Central memory CD8-positive, alpha-beta T cell (primary cell): Measurements from ENCODE around the gene WHRN.

Experiments
- ATAC-seq: fragments of 150-1000 bp; cut with Tn5 transposase; replicated peaks from 2 replicates; pipeline ENCODE4 v1.10.0; 2022; ENCODE audit warnings: mild to moderate bottlenecking, moderate FRiP score, moderate number of reproducible peaks; ENCODE audit not compliant: poor library complexity, severe bottlenecking; ENCODE audit errors: extremely low read depth
- DNase-seq, 2 donors: peaks; one replicate each; pipeline ENCODE4 v3.0.0; 2021; ENCODE audit warnings: low spot score in 2 of 2
- H3K27ac Mint-ChIP-seq: one replicate; pipeline ENCODE4 v1.8.0; 2022; ENCODE audit warnings: low read depth, mild to moderate bottlenecking, moderate library complexity, mixed read lengths
- H3K27me3 Mint-ChIP-seq: one replicate; pipeline ENCODE4 v1.8.0; 2022; ENCODE audit warnings: mixed read lengths
- H3K36me3 Mint-ChIP-seq: one replicate; pipeline ENCODE4 v1.8.0; 2022; ENCODE audit warnings: mild to moderate bottlenecking, moderate library complexity, mixed read lengths; ENCODE audit not compliant: insufficient read depth
- H3K4me1 Mint-ChIP-seq: one replicate; pipeline ENCODE4 v1.8.0; 2022; ENCODE audit warnings: mixed read lengths
- H3K4me3 Mint-ChIP-seq: one replicate; pipeline ENCODE4 v1.8.0; 2022; ENCODE audit warnings: mild to moderate bottlenecking, moderate library complexity, mixed read lengths
- H3K9me3 Mint-ChIP-seq: one replicate; pipeline ENCODE4 v1.8.0; 2022; ENCODE audit warnings: mixed read lengths

Gene WHRN

GRCh38 chr9:114507726-114508125 lies 2.5 kb upstream of the WHRN start:
- H3K27ac Mint-ChIP-seq, result no peak overlapping the region
- H3K36me3 Mint-ChIP-seq, result peaks cover 7% of the 10 kb centered on the region
- no peaks in the 10 kb centered on the region for H3K9me3 Mint-ChIP-seq
- DNase-seq (no peak), ATAC-seq (no peak)
- H3K4me3 Mint-ChIP-seq, result no peak overlapping the region
- peaks cover 18% of the 10 kb centered on the region for H3K4me1 Mint-ChIP-seq
- H3K27me3 Mint-ChIP-seq, result peaks cover 46% of the 10 kb centered on the region

- DNase-seq, result no peak
- H3K4me1 Mint-ChIP-seq, result peaks cover 33% of the 10 kb centered on the region
- H3K27me3 Mint-ChIP-seq, result peaks cover 31% of the 10 kb centered on the region
- H3K27ac Mint-ChIP-seq, result peak overlapping the region; percentile 93
- no peak for ATAC-seq
- no peaks in the 10 kb centered on the region for H3K9me3 Mint-ChIP-seq
- peak overlapping the region; percentile 80 for H3K4me3 Mint-ChIP-seq
- peaks cover 10% of the 10 kb centered on the region for H3K36me3 Mint-ChIP-seq
Measured at GRCh38 chr9:114506082-114506390, 763 bp upstream of the WHRN start.

GRCh38 chr9:114504341-114505186 lies 709 bp downstream of the WHRN start:
- Mint-ChIP-seq H3K9me3 (no peaks in the 10 kb centered on the region), H3K36me3 (peaks cover 10% of the 10 kb centered on the region), H3K4me3 (peak overlapping the region; percentile 80), H3K27ac (peak overlapping the region; percentile 93), H3K4me1 (peaks cover 37% of the 10 kb centered on the region), H3K27me3 (peaks cover 21% of the 10 kb centered on the region)
- DNase-seq, result peak; percentile 29 to 32
- peak; percentile 16 for ATAC-seq

- DNase-seq (no peak), ATAC-seq (peak; percentile 29)
- Mint-ChIP-seq H3K4me1 (peaks cover 37% of the 10 kb centered on the region), H3K27me3 (peaks cover 13% of the 10 kb centered on the region), H3K9me3 (no peaks in the 10 kb centered on the region), H3K36me3 (peaks cover 10% of the 10 kb centered on the region), H3K27ac (peak overlapping the region; percentile 93), H3K4me3 (peak overlapping the region; percentile 80)
Measured at GRCh38 chr9:114503522-114504340, 1.5 kb downstream of the WHRN start.

- H3K4me3 Mint-ChIP-seq, result peak overlapping the region; percentile 80
- peaks cover 10% of the 10 kb centered on the region for H3K36me3 Mint-ChIP-seq
- ATAC-seq, result no peak
- no peak for DNase-seq
- no peaks in the 10 kb centered on the region for H3K9me3 Mint-ChIP-seq
- H3K27me3 Mint-ChIP-seq, result peaks cover 6% of the 10 kb centered on the region
- H3K4me1 Mint-ChIP-seq, result peaks cover 37% of the 10 kb centered on the region
- H3K27ac Mint-ChIP-seq, result peak overlapping the region; percentile 93
Measured at GRCh38 chr9:114503009-114503408, 2.3 kb downstream of the WHRN start.

GRCh38 chr9:114501796-114502682 lies 3.2 kb downstream of the WHRN start:
- DNase-seq (no peak), ATAC-seq (no peak)
- Mint-ChIP-seq H3K36me3 (peaks cover 10% of the 10 kb centered on the region), H3K27me3 (no peaks in the 10 kb centered on the region), H3K4me3 (peak overlapping the region; percentile 80), H3K9me3 (no peaks in the 10 kb centered on the region), H3K27ac (peak overlapping the region; percentile 32), H3K4me1 (peaks cover 46% of the 10 kb centered on the region)

GRCh38 chr9:114500697-114501292 lies 4.5 kb downstream of the WHRN start:
- H3K36me3 Mint-ChIP-seq, result peaks cover 14% of the 10 kb centered on the region
- ATAC-seq (no peak), DNase-seq (no peak)
- no peaks in the 10 kb centered on the region for H3K9me3 Mint-ChIP-seq
- H3K4me3 Mint-ChIP-seq, result no peak overlapping the region
- peaks cover 45% of the 10 kb centered on the region for H3K4me1 Mint-ChIP-seq
- no peaks in the 10 kb centered on the region for H3K27me3 Mint-ChIP-seq
- H3K27ac Mint-ChIP-seq, result no peak overlapping the region

GRCh38 chr9:114499941-114500696 lies 5.2 kb downstream of the WHRN start:
- no peaks in the 10 kb centered on the region for H3K27me3 Mint-ChIP-seq
- DNase-seq (no peak), ATAC-seq (no peak)
- no peaks in the 10 kb centered on the region for H3K9me3 Mint-ChIP-seq
- H3K4me3 Mint-ChIP-seq, result no peak overlapping the region
- H3K4me1 Mint-ChIP-seq, result peaks cover 45% of the 10 kb centered on the region
- no peak overlapping the region for H3K27ac Mint-ChIP-seq
- H3K36me3 Mint-ChIP-seq, result peaks cover 14% of the 10 kb centered on the region

GRCh38 chr9:114499528-114499927 lies 5.7 kb downstream of the WHRN start:
- Mint-ChIP-seq H3K4me3 (no peak overlapping the region), H3K4me1 (peaks cover 49% of the 10 kb centered on the region), H3K27me3 (peaks cover 5% of the 10 kb centered on the region), H3K36me3 (peaks cover 11% of the 10 kb centered on the region), H3K9me3 (no peaks in the 10 kb centered on the region), H3K27ac (no peak overlapping the region)
- ATAC-seq (no peak), DNase-seq (no peak)

- ATAC-seq (peak; percentile 54), DNase-seq (no peak)
- peaks cover 13% of the 10 kb centered on the region for H3K27me3 Mint-ChIP-seq
- no peaks in the 10 kb centered on the region for H3K9me3 Mint-ChIP-seq
- no peak overlapping the region for H3K4me3 Mint-ChIP-seq
- H3K27ac Mint-ChIP-seq, result peak overlapping the region; percentile 36
- H3K4me1 Mint-ChIP-seq, result peaks cover 41% of the 10 kb centered on the region
- peaks cover 11% of the 10 kb centered on the region for H3K36me3 Mint-ChIP-seq
Measured at GRCh38 chr9:114497727-114498382, 7.4 kb downstream of the WHRN start.

GRCh38 chr9:114497236-114497635 lies 8.0 kb downstream of the WHRN start:
- Mint-ChIP-seq H3K27ac (peak overlapping the region; percentile 36), H3K27me3 (peaks cover 13% of the 10 kb centered on the region), H3K4me3 (no peak overlapping the region), H3K36me3 (peaks cover 14% of the 10 kb centered on the region), H3K4me1 (peaks cover 34% of the 10 kb centered on the region), H3K9me3 (no peaks in the 10 kb centered on the region)
- no peak for DNase-seq
- no peak for ATAC-seq
